NCI-H2029 treated with DMSO at 0.1 percent for 48 hours (cell line): ENCODE results near the gene CD226.
"Not testable (repeated sequence)": the region's sequence is repeated elsewhere in the genome, so short reads cannot be mapped to it uniquely, and the experiment has no call there.

Experiments used
- DNase-seq: peaks from one replicate; lab custom pipeline; 2025; lab: John Stamatoyannopoulos, UW

CD226 gene

GRCh38 chr18:69908838-69909237, 38.8 kb downstream of the CD226 start:
- no peak for DNase-seq

GRCh38 chr18:69906765-69907164, 40.9 kb downstream of the CD226 start:
- DNase-seq = no peak

- no peak for DNase-seq
These were observed 46.7 kb downstream of the CD226 start for GRCh38 chr18:69900941-69901340.

- DNase-seq = not testable (repeated sequence)
These were observed 48.3 kb downstream of the CD226 start for GRCh38 chr18:69899154-69899923.

GRCh38 chr18:69898241-69898861, 49.3 kb downstream of the CD226 start:
- no peak for DNase-seq

GRCh38 chr18:69897397-69898108, 50.1 kb downstream of the CD226 start:
- no peak for DNase-seq

- no peak for DNase-seq
These were observed 52.3 kb downstream of the CD226 start for GRCh38 chr18:69895066-69896047.

GRCh38 chr18:69894467-69894866, 53.2 kb downstream of the CD226 start:
- DNase-seq = no peak

- DNase-seq = no peak
These were observed 57.1 kb downstream of the CD226 start for GRCh38 chr18:69890558-69890957.

- DNase-seq = no peak
These were observed 58.7 kb downstream of the CD226 start for GRCh38 chr18:69889009-69889408.

- no peak for DNase-seq
These were observed 60.4 kb downstream of the CD226 start for GRCh38 chr18:69887256-69887655.

- no peak for DNase-seq
These were observed 61.7 kb downstream of the CD226 start for GRCh38 chr18:69885841-69886531.

- no peak for DNase-seq
These were observed 62.3 kb downstream of the CD226 start for GRCh38 chr18:69885355-69885754.

GRCh38 chr18:69883781-69884180, 63.9 kb downstream of the CD226 start:
- no peak for DNase-seq

- no peak for DNase-seq
These were observed 64.6 kb downstream of the CD226 start for GRCh38 chr18:69882965-69883668.

GRCh38 chr18:69880083-69880482, 67.6 kb downstream of the CD226 start:
- no peak for DNase-seq

- DNase-seq = not testable (repeated sequence)
These were observed 68.6 kb downstream of the CD226 start for GRCh38 chr18:69879051-69879450.

GRCh38 chr18:69878213-69878933, 69.3 kb downstream of the CD226 start:
- no peak for DNase-seq

- no peak for DNase-seq
These were observed 71.2 kb downstream of the CD226 start for GRCh38 chr18:69876490-69876889.

GRCh38 chr18:69874058-69874457, 73.6 kb downstream of the CD226 start:
- DNase-seq = no peak
